NCI-H2107 (cell line): ENCODE measurements around the gene DMAP1.

Experiments used
- DNase-seq: peaks from one replicate; lab custom pipeline; 2025; lab: John Stamatoyannopoulos, UW

Gene DMAP1

DNA sequence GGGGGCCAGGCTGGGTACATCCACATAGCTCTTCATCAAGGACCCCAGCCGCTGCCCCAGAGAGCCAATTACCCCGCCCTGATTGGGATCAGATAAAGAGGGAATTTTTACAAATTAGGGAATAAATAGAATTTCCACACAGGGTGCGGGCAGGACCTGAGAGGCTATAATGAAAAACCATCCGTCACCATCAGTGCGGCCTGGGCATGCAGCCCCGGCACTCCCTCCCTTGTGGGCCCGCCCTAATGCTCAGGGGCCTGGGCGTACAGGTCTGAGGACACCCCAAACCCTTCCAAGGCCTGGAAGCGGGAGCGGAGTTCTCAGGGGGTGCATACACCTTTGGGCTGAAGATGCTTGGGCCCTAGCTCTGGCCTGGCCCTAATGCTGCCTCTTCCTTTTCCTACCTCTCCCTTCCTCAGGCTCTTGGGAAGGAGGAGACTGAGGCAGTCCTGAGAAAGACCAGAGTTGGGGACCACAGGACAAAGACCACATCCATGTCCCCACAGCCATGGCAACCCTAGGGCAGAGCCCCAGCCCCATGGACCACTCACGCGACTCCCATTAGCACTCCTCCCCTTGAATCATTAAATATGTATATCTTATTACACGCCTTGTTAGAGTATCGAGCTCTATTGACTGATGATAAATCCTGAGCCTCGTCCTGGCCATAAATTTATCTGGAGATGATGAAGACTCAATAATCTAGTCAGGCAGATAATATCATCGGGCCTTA is 16.3 kb downstream of the DMAP1 start:
- no peak for DNase-seq

DNA sequence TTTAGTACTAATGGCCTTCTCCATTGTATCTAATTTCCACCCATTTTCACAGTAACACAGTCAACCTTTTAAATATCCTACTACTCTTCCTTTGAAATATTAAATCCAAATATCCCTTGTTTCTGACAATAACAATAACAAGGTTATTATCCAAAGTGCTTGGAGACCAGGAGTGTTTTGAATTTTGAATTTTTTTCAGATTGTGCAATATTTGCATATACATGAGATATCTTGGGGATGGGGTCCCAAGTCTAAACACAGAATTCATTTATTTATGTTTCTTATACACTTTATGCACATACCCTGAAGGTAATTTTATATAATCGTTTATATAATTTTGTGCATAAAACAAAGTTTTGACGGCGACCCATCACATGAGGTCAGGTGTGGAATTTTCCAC is 17.5 kb downstream of the DMAP1 start:
- no peak for DNase-seq

DNA sequence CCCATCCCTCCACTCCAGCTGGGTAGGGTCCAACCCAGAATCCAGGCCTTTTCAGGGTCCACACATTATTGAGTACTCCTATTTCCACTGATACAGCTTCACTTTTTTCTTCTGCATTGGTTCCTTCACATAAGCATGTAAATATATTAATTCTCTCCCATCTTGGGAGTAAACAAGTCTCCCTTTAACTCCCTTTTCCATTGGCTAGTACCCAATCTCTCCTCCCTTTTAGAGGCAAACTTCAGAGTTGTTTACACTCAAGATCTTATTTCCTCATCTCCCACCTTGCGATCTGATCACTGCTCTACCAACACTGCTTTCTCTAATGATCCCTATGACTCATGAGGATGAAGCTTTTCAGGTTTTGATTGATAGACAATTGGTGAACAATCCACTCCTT is 20.3 kb downstream of the DMAP1 start:
- DNase-seq, result no peak

DNA sequence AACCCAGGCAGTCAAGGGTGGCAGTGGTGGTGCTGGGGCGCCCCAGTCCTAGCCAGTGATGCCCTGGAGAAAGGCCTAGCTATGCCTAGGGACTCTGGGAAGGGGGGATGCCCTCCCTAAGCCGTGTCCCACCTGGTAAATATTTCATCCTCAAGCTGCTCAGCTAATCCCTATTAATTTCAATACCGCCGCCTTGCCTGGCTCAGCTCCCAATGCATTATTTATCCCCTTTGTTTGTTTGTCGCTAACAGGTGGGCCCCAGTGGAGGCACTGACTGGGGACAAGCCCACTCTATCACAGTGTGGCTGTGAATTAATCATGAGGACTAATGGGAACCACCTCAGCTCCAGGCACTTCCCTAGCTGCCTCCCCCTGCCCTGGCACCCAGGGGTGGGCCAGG is 22.5 kb downstream of the DMAP1 start:
- DNase-seq, result no peak

DNA sequence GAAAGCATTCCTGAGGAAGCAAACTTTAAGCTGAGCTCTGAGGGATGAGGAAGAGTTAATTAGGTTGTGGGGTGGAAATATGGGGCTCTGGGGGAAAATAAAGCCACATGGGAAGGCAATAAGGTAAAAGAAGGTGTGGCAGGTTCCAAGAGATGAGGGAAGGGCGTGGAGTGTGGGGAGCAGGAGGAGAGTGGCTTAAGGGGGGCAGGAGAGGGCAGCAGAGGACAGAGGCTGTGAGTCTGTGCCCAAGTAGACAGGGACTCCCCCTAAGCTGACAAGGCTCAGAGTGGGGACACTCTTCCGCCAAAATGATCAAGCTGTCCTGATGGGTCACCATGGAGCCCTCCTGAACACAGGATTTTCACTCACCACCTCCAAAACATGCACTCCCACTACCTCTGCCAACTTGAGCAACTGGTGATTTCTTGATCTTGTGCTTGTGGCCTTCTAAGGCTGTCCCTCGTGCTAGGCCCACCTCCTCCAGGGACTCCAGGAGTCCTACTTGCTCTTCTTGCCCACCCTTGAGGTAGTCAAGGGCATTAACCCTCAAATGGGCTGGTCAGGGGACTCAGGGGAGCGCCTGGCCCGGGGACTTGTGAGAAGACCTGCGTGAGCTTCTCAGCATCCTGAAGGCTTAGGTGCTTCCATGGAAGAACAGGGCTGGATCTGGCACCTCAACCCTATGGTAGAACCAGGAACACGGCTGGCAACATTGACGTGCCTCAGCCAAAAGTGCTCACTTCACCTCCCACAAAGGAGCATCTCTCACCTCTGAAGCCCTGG is 23.4 kb downstream of the DMAP1 start:
- DNase-seq, result no peak

DNA sequence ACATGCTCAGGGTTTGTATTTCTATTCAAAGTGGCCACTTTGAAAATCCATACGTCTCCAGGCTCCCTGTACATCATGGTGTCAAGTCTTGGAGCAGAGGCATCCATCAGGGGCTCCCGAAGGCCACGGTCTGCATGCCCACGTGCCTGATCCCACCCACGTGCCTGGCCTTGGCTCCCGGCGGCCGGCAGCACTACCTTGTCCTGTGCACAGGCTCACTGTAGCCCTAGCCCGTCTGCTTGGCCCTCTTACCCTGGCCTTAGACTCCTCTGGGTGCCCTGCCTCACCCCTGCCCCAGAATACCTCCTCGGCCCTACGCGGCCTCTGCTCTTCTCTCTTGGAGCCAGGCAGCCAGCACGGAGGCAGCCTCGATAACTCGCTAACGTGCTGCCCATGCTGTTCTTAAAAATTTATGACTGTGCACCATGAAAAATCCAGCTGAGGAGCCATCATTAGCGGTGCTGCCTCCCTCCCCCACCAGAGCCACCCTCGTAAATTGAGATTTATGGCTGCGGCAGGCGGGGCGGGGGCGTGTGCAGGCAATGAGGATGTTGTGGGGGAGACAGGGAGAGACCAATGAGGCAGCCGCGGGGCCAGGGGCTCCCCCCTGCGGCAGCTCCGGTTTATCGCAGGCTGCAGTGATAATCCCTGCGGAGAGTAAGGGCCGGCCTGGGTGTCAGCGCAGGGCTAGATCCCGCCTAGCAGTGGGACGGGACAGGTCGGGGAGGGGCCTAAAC is 24.6 kb downstream of the DMAP1 start:
- no peak for DNase-seq

DNA sequence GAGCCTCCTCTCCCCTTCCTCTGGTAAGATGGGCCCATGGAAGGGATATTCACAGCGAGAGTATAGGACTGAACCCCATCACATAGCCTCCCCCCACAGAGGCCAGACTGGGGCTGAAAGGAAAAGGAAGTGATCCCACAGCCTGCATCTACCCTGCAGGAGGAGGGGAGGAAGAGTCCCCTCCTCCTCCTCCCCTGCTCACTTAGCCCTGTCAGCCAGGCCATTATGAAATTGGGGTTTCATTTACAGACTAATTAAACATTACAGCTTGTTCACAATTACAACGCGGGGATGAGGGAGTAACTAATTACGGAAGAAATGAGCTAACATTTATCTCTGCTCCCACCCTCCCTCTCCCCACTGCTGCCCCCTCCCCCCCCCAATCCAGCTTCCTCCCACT is 25.4 kb downstream of the DMAP1 start:
- no peak for DNase-seq

DNA sequence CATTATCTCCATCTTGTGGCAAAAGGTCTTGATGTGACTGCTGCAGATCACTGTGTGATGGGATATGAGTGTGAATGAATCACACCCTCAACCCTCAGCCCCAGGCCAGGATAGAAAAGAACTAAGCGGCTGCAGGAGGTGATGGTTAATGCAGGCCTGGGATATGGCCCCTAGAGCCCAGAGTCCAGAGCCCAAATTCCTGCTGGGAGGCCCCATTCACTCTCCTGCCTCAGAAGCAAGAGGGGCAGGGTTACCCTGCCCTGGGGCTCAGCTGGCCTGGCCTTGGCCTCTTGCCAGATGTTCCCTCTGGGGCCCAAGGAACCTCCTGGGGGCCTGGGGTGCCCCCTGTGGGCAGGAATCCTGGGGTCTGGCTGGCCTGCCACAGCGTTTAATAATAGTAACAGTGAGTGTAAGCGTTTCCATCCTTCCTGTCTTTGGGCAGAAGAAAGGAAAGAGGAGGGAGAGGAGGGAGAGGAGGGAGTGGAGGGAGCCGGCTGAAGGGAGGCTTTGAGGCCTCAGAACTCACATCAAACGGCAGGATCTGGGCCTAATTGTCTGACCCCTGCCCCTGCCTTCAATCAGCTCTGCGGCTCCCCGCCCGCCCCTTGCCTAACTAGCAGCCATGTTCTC is 26.2 kb downstream of the DMAP1 start:
- DNase-seq, result no peak

DNA sequence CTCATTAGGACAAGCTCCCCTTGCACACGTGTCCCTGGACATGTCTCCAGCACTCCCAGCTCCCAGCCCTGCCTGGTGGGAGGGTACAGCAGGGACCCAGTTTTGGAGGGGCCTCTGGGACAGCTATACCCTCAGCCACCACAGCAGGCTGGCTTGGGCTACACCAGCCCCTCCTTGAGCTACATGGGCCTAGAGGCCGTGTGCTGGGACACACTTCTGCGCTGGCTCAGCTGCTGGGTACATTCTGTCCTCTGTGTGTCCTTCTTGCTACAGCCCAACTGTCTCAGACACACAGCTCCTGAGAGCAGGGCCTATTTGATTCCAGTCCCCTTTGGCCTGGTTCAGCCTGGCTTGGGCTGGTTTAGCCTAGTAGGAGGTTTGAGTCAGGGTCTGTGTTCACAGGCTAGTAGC is 26.7 kb downstream of the DMAP1 start:
- DNase-seq, result no peak

DNA sequence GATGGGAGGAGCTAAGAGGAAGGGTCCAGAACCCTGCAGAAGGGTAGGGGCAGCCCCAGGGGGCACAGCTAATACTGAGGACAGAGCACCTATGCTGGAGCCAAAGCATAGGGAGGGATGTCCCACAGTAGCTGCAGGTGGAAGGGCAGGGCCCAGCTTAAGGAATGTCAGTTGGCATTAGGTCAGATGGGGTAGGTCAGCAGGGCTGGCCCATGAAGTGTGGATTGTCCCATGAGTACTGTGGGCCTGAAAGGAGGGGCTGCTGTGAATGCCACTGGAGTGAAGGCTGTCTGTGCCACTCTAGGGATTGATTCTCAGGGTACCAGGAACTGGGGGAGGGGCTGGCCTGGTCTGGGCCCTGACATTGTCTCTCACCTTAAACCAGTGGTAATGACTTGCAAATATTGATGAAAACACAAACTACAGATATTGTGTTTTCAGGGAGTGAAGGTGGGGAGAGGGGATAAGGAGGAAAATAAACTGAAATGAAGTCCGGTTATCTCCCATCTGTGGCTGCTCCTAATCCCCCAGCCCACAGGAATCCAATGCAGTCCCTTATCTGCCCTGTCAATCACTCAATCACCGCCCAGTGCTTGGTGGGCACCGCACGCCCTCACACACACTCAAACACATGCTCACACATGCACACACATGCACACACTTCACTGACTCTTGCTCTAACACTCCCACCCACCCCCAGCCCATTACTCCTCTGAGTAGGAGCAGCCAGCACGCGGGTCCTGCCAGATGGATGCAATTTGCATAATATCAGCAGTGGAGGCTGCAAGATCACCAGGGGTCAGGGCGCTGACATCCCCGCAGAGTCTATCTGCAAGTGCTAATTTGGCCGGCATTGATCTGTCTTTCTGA is 27.8 kb downstream of the DMAP1 start:
- DNase-seq, result no peak

DNA sequence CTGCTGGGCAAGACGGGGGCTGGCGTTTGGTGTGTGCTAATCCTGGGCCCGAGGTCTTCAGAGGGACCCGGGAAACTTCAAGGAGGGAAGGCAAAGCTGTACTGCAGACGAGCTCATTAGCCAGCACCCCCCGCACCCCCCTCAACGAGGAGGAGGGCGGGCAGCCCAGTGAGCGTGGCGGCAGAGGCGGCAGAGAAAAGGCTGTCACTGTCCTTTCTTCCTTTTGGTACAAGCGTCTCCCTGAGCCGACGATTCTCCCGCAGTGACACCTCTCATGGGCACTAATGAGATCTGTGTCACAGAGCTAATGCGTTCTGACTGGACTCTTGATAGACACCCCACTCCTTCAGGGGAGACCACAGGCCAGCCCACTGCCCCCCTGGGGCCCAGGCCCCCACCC is 29.5 kb downstream of the DMAP1 start:
- no peak for DNase-seq

DNA sequence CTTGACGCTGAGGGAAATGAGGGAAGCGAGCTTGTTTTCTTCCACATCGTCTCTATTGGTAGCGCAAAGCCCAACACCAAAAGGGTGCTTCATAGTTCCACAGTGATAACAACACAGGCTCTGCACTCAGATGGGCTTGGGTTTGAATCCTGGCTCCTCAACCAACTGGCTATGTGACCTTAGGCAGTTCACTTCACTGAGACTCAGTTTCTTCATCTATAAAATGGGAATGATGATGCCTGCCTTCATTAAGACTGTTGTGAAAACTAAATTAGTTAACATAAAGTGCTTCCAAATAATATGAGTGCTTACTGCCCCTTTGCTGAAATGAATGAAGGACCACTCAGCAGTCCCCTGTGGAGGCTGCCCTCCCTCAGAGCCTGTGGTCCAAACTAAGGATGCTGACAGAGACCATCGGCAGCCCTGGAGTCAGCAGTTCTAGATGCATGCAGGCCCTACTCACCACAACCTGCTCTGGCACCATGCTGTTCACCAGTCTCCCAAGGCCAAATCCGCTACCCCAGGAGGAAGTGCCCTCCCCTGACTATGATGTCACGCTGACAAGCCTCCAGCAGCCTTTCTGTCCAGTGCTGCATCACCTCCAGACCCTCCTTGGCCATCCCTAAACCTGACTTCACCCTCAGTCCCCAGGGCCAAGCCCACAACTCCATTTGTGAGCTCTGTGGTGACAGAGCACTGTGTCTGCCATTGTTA is 30.7 kb downstream of the DMAP1 start:
- no peak for DNase-seq

DNA sequence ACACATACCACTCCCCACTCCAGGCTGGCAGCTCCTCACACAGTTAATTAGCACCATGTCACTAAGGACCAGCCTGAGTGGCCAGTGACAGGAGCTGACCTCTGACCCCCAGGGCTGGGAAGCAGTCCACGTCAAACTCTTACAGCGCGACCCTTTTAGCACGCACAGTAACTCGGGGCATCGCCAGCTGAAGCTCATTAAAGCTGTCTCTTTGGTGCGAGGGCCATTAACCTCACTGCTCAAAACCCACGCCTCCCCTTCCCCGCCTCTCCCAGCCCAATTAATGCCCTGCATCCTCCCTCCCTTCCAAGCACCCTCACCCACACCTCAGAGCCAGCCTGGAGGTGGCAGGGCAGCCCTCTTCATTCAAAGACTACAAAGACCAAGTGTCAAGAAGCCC is 31.7 kb downstream of the DMAP1 start:
- no peak for DNase-seq

DNA sequence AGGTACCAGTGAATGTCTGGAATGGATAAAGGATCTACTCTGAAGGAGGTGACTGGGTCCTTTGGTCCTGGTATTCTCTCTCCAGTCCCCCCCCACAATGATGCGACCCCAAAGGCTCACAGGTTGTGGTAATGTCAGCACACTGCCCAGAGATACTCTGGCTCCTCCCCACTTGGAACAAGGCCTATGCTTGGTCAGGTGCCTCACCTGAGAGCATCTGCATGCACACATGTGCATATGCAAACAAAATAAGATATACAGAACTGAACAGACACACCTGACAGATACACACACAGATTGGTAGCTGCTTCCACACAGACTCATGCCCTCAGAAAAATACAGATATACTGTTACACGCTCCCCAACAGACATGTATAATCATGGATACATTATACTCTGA is 33.5 kb downstream of the DMAP1 start:
- DNase-seq, result no peak

DNA sequence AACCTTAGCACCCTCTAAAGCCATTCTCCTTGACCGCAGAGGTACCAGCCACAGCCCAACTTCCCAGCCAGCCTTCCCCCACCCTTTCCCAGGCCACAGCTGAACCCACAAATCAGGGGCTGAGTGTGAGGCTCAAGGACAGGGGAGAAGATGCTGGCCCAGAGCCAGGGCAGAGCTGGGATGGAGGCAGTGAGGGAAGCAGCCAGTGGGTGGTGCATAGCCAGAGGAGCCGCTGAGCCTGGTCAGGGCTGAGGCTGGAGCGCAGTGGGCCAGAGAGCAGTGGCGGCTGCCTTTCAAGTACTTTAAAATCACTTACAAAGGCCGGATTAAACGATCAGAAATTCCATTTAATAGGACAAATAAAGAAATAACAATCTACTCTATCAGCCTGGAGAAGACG is 36.3 kb downstream of the DMAP1 start:
- no peak for DNase-seq

DNA sequence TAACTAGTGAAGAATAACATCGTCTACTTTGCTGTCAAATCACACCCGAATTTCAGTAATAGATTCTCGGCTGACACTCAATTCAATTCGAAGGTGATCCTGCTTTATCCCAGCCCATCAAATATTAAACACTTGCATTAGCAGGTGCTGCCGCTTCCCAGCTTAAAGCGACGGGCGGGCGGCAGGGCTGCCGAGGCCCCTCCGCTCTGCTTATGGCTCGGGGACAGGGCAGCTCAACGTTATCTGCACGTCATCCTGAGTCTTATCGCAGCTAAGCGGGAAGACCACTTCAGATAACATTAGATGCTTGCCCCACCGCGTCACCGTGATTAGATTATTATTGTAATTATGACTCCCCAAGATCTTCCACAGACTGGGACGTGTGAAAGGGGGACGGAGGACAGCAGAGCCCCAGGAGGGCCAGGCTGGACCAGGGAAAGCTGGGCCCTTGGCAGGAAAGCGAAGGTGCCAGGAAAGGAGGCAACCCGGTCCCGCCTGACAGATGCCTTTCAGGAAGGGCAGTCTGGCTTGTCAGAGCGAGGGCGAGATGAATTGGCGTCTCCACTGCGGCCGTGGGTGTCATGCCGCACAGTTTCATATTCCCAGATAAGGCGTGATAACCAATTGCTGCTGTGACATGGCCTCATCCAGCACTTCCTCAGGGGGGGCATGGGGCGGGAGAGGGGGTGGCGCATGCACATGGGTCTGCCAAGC is 37.0 kb downstream of the DMAP1 start:
- no peak for DNase-seq

DNA sequence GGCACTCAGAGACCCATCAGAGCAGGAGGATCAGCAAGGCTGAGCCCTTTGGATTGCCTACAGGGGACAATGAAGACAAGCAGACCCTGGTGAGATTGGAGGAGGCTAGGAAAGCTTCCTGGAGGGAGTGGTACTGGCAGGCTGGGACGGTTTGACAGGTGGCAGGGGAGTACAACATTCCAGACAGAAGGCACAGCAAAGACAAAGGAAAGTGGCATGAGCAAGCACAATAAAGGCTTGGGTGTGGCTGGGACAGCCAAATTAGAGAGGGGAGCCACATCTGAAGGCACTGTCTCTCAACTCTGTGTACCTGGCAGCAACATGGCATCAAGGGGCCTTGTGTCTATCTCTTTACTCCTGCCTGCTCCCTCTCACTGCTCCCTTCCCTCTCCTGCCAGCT is 38.2 kb downstream of the DMAP1 start:
- DNase-seq, result no peak

DNA sequence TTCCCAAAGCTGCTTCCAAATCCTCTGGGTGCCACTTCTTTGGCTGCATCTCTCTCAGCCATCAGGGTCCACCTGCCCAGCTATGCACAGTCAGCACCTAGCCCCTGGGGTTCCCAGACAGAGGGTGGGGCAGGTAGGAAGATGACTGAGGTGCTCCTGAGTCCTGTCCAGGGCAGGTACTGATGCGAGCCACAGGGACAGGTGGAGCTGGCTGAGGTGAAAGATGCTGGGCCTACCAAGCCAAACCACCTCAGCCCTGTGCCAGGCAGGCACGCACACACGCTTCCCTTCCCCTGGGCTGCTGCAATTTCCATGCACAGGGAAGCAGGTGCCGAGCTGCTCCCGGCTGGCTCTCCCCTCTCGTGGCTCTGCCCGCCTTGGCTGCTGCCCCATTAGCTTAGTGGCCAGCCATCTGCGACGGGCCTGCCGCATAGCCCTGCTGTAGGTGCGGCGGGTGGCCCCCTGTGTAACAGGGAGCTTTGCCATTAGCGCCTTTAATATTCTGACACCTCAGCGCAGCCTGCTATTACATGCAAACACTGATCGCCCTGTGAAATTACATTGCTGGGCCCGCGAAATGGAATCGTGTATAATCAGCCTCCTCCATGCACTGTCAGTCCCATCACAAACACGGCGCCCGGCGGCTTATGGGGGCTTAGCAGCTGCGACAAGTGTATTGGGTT is 38.9 kb downstream of the DMAP1 start:
- peak; percentile 47 for DNase-seq

DNA sequence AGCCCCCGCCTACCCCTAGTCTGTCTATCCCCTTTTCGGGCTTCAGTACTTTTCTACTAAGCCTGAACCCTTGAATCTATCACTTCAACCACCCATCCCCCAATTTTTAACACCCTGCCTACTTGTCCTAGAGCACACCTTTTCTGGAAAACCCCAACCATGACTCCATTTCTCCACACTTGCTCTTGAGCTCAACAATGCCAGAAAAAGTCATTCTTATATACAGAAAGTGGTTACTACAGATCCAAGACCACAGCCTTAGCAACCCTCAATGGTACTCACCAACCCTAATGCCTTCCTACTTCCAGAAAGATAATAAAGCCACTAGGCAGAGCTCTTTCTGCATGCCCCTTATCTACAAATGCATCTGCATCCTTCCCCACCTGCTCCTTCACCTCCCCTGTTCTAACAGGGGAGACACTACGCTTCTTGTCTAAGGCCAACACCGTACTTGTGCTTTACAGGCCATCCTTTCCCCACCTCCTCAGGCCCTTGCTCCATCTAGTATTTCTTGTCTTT is 41.2 kb downstream of the DMAP1 start:
- DNase-seq, result no peak
